Body of pancreas (tissue), 4 donors: Measurements from ENCODE around the gene CD82.
"Not testable (repeated sequence)": the region's sequence is repeated elsewhere in the genome, so short reads cannot be mapped to it uniquely, and the experiment has no call there.

Experiments
- POLR2A ChIP-seq, 3 donors: fragments of 450-650 bp; IDR thresholded peaks; one replicate each; pipeline ENCODE4 v1.6.1; 2016; ENCODE audit warnings: antibody characterized with exemption in 3 of 3, mild to moderate bottlenecking in 2 of 3
- TF ChIP-seq, protein P1 (sequence below), 7 experiments: fragments of 450-650 bp in 4 of 7; fragments of 200-600 bp in 3 of 7; sonication (generic) in 3 of 7; IDR thresholded peaks; one replicate each; pipeline ENCODE4 v1.5.1; 2016 to 2019; ENCODE audit warnings: antibody characterized with exemption in 7 of 7

DNA sequence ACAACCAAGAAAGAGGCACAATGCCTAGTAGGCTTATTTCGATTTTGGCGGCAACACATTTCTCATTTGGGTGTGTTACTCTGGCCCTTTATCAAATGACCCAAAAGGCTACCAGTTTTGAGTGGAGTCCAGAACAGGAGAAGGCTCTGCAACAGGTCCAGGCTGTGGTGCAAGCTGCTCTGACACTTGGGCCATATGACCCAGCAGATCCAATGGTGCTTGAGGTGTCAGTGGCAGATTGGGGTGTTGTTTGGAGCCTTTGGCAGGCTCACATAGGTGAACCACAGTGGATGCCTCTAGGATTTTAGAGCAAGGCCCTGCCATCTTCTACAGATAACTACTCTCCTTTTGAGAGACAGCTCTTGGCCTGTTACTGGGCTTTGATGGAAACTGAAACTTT, 17.9 kb upstream of the CD82 start:
- TF ChIP-seq, protein P1, sequence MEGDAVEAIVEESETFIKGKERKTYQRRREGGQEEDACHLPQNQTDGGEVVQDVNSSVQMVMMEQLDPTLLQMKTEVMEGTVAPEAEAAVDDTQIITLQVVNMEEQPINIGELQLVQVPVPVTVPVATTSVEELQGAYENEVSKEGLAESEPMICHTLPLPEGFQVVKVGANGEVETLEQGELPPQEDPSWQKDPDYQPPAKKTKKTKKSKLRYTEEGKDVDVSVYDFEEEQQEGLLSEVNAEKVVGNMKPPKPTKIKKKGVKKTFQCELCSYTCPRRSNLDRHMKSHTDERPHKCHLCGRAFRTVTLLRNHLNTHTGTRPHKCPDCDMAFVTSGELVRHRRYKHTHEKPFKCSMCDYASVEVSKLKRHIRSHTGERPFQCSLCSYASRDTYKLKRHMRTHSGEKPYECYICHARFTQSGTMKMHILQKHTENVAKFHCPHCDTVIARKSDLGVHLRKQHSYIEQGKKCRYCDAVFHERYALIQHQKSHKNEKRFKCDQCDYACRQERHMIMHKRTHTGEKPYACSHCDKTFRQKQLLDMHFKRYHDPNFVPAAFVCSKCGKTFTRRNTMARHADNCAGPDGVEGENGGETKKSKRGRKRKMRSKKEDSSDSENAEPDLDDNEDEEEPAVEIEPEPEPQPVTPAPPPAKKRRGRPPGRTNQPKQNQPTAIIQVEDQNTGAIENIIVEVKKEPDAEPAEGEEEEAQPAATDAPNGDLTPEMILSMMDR (IDR thresholded peaks at IDR 0.05), result not testable (repeated sequence)
- TF ChIP-seq POLR2A (IDR thresholded peaks at IDR 0.05), result not testable (repeated sequence)
